ENCODE measurements around the gene IER2.

Gene IER2

DNA sequence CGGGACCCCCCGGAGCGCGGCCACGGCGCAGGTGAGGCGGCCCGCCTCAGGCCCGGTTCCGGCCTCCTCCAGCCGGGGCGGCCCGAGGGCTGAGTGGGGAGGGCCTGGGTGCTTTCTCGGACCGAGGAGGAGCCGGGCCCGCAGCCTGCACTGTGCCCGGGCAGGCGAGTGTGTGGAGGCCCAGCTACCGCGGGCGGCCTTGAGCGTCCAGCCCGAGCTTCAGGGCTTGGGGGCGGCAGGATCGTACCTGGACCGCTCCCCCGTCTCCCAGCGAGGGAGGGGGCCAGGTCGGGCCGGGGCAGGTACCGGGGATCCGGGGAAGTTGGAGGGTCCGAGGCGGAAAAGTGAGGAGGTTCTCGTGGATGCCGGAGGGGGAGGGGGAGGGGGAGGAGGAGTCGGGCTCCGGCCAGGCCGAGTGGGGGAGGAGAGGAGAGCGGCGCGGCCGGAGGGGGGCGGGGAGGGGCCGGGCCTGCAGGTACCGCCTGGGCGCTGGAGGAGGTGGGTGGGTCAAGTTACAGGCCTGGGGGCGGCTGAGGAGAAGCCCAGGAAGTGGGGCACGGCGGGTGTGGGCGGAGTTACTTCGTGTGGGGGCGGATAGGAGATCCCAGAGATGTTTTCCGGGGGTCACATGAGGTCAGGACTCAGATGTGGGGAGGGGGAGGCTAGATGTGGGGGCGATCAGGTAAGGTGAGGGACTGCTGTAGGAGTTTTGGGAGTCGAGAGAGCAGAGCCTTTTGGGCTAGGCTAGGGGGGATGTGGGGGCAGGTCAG, 31.6 kb upstream of the IER2 start:
- no peak for DNase-seq (ENCODE audit: low read depth)

DNA sequence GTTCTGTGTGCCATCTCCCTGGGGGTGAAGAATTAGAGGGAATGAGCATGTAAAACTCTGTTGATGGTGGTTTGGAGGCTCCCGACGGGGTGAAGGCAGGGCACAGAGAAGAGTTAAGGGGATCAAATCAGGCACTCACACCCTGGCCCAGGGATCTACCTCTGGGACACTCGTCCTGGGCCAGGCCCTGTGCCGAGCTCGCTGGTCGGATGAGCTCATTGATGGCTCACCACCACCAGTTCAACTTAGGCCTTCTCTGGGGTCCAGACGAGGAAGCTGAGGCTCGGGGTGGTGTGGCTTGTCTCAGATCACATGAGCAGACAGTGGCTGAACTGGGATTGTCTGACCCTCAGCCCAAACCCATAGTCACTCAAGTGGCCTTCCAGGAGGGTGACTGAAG, 30.6 kb upstream of the IER2 start:
- DNase-seq (ENCODE audit: low read depth), result no peak

DNA sequence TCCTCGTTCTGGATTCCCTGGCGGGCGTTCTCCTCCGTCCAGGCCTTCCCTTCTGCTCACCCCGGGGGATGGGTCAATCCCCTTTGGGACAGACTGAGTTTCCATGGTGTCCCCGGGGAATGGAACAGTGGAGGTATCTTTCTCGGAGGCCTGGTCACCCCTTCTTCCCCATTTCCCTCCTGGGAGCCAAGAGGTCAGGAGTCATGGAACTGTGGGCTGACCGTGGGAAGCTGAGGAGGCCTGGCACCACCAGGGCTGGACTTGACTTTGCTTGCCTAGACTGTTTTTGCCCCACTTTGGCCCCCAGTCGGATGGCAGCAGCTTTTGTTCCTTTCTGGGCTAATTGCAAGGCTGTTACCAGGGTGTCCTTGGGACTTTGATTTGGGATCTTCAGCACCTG, 30.2 kb upstream of the IER2 start:
- no peak for DNase-seq (ENCODE audit: low read depth)

DNA sequence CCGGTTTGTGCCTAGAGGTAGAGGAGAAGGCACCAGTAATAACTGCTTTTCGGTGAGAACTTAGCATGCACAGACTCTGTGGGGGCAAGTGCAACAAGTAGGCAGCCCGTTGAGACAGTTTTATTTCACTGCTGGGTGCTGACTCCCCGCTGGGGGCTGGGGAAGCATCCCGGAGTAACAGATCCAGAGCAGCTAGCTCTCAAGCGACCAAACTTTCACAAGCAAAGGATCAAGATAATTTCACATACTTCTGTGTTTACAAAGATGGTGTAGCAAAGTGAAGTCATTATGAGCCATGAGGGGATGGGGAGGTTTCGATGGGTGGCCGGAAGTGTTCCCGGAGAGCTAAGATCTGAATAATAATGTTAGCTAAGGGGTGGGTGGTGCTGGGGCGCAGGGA, 29.4 kb upstream of the IER2 start:
- no peak for DNase-seq (ENCODE audit: low read depth)

DNA sequence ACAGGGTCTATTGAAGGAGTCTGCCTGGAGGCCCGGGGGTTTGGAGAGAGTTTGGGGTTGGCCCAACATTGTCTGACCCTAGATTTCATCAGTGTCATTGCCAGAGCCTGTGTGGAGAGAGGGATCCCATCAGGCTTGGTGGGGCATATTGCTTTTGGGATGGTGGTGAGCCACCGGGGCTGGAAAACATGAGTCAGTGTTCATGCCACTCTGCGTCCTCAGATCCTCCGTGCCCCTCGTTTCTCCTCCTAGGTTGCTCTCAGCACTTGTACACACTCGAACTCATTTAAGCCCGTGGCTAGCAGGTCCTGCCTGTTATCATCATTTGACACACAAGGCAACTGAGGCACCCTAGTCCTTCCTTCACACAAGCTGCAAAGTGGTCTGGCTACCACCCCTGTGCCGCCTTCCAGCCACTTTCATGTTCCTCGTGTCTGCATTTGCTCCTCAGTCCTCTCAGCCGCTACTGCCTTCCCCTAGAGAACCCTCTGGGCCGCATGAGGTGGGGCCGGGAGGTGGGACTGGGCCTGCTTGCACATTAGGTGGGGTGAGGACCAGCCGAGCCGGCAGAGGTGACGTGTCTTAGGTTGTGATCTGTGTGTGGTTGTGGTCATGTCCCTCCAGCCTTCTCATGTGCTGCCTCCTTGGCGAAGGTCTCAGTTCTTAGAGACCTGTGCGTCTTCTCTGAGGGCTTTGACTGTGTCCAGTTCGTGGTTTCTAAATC, 28.5 kb upstream of the IER2 start:
- DNase-seq (ENCODE audit: low read depth), result no peak

DNA sequence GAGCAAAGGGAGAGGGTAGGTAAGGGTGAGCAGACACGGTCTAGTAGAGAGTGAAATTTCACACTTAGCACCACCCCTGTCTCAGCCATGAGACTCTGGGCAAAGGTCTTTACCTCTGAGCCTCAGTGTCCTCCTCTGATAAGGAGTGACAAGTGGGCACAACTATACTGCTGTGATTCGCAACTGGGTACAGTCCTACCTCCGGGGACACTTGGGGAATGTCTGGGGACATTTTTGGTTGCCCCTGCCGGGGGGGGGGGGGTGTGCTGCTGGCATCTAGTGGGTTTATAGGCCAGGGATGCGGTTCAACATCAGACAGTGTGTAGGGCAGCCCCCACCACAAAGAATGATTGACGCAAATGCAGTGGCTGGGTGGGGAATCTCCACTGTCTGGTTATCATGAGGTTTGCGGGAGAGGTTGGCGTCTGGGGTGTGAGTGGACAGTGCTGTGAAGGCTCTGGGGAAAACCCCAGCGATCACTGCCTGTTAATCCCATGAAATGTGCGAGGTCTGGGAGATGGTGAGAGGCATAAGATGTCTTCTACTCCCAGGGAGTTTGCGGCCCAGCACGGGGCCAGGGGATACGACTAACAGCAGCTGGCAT, 27.8 kb upstream of the IER2 start:
- no peak for DNase-seq (ENCODE audit: low read depth)

DNA sequence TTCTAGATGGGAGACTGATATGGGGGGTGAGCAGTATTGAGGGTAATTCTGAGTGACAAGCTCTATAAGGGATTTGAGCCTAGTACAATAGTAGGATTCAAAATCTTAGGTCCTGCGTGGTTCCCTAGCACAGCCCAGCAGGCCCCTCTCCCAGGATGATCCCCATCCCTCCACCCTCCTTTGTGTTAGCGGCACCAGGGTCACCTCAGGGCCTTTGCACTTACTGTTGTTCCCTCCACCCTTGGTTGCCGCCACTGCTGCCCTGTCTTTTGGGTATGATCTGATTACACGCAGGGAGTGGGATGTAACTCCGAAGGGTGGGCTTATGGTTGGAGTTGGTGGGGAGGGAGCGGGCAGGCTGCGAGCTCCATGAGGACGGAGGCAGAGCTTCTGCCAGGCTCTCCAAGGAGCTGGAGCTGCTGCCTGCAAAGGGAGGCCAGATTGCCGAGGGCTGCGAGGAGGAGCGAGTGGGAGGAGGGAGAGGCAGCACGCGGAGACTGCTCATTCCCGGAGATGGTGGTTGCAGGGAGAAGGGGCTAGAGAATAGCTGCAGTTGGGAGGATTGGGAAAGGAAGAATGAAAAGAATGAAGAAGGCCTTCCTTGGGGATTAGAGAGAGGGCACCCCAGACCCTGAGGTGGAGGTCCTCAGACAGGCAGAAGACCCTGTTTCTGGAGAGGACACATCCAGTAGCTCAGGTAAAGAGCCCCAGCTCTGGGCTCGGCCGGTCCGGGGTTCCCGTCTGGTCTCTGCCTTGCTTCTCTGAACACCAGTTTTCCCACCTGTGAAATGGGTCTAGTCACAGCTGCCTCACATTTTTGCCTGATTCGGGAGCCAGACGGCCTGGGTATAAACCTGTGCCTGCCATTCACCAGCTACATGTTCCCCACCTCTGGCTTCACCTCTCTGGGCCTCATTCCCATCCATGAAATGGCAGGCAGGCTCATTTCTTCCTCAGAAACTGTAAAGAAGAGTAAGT, 26.9 kb upstream of the IER2 start:
- DNase-seq (ENCODE audit: low read depth), result no peak

DNA sequence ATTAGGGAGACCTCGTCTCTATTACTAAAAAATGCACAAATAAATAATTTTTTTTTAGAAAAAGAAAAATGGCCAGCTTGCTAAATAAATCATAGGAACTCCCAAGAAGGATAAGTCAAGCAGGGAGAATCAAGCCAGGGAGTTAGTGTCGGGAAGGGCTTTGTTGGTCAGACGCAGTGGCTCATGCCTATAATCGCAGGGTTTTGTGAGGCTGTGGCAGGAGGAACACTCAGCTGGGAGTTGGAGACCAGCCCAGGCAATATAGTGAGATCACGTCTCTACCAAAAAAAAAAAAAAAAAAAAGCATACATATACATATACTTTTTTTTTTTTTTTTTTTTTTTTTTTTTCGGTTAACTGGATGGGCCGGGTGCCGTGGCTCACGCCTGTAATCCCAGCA, 23.2 kb upstream of the IER2 start:
- DNase-seq (ENCODE audit: low read depth), result no peak

DNA sequence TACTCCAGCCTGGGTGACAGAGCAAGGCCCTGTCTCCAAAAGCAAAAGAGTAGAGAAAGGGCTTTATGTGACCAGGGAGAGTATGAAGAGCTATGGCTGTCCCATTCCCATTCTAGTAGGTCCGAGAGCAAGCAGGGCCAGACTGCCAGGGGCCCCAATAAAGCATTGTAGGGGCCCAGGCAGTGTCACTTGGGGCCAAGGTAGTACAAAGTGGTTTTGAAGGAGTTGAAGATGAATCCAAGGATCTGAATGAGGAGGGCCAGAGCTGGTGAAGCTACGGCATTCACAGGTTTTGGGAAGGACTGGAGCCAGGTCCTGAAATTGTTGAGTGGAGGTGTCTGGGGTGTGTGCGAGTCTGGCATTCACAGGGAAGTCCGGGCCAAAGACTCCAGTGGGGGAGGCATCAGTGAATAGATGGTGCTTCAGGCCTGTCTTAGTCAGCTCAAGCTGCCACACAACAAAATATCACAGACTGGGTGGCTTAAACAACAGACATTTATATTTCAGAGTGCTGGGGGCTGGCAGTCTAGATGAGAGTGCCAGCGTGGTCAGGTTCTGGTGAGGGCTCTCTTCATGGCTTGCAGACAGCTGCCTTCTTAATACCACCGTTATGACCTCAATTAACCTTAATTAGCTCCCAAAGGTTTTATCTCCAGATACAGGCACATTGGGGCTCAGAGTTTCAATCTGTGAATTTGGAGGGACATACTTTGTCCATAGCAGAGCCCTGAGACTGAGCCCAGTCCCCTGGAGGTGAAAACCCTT, 22.2 kb upstream of the IER2 start:
- no peak for DNase-seq (ENCODE audit: low read depth)

DNA sequence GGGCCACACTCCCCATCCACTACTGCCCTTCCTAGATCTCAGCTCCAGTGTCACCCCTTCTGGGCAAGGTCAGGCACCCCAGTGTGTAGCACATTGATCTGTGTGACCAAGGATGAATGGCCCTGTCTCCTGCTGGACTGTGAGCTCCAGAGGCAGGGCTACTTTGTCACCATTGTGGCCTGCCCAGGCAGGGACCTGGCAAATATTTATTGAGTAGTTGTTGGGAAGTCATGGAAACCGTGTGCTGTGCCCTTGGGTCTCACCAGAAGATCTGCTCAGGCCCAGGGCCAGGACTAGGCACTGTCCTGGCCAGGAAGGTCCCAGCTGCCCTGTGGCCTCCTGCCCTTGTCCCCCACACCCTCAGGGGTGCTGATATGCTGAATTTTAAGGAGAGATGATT, 21.6 kb upstream of the IER2 start:
- DNase-seq (ENCODE audit: low read depth), result no peak

DNA sequence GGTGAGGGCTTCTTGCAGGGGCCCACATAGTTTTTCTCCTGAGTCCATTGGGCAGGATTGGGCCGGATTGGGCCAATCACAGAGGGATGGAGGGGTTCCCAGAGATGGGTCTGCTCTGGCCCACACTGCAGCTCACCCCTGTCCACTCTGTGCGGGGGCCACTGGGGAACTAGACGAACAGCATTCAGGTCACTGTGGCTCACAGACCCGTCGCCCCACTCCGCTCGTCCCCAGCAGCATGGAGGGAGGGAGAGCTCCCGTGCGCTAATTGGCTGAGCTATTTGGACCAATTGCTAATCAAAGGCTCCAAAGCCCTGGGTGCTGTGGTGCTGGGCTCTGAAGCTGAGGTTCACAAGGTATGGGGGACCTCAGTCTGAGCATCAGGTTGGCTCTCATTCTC, 20.8 kb upstream of the IER2 start:
- no peak for DNase-seq (ENCODE audit: low read depth)

DNA sequence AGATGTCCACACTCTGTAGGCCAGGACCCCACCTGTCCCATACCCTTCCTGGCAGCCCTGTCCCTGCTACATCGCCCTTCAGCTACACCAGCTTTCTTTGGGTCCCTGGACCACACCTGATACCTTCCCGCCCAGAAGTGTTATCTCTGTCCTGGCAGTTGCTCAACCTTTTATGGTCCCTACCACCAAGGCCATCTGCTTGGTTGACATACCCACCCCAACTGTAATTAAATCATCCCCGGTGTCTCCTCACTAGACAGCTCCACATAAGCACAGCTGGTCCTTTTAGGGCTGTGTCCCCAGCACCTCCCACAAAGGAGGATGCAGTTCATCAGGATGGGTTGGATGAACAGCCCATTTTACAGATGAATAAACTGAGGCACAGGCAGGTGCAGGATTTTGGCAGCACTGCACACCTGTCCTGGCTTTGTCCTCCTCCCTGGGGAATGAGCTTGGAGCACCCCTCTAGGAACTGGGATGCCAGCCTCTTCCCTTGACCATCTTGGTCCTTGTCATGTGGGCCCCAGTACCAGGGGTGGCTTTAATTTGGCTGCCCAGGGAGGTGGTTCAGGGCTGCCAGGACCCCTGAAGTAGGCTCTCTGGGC, 19.2 kb upstream of the IER2 start:
- DNase-seq (ENCODE audit: low read depth), result no peak

DNA sequence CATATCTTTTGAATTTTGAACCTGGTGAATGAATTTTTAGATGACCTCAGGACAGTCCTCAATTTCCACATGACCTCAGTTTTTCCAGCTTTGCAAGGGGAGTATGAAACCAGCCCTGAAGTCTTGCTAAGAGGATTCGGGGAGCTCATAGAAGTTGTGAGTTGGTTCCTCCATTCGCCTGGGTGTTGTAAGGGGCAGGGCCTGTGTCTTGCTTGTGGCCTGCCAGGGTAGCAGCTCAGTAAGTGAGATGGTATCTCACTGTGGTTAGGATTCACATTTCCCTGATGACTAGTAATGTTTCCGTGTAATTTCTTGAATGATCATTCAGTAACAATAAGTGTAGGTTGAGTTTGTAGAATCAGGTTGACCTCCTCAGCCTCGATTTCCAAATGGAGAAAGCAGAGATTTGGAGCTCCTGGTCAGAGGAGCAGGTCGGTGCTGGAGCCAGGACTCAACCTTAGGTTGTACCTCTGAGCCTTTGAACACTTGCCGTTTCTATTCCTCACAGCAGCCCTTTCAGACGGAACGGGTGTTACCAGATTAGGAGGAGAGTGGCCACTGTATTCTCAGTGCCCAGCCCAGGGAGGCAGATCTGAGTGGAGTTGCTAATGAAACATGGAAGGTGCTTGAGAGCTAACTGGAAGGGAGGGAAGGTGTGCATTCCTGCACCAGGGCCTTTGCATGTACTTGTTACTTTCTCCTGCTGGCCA, 17.6 kb upstream of the IER2 start:
- no peak for DNase-seq (ENCODE audit: low read depth)

DNA sequence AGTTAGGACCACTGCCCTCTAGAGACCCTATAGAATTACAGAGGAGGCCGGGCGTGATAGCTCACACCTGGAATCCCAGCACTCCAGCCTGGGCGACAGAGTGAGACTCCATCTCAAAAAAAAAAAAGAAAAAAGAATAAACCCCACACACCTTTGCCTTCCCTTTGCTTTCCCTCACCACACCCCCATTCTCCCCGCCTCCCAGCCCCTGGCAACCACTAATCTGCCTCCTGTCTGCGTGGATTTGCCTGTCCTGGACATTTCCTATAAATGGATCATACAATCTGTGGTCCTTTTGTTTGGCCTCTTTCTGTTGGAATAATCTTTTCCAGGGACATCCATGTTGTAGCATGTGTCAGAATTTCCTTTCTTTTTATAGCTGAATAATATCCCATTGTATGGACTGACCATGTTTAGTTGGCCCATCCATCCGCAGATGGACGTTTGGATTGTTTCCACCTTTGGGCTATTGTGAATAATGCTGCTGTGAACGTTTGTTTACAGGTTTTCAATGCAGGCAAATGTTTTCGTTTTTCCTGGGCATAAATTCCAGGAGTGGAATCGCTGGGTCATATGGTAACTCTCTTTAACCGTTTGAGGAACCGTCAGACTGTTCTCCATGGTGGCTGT, 16.9 kb upstream of the IER2 start:
- no peak for DNase-seq (ENCODE audit: low read depth)

DNA sequence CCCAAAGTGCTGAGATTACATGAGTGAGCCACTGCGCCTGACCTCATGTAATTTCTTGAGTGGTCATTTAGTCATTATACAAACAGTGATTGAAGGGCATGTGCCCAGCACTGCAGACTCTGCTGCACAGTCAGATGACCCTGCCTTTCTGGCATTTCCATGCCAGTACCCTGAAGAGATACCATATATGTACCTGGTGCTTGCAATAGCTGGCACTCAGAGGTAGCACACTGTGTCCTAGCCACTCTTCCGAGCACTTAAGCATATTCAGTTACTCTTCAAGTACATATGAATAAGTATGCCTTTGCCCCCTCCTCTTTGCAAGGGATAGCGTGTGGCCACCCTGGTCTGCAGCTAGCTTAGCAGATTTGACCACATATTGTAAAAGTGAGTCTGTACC, 15.6 kb upstream of the IER2 start:
- DNase-seq (ENCODE audit: low read depth), result no peak

DNA sequence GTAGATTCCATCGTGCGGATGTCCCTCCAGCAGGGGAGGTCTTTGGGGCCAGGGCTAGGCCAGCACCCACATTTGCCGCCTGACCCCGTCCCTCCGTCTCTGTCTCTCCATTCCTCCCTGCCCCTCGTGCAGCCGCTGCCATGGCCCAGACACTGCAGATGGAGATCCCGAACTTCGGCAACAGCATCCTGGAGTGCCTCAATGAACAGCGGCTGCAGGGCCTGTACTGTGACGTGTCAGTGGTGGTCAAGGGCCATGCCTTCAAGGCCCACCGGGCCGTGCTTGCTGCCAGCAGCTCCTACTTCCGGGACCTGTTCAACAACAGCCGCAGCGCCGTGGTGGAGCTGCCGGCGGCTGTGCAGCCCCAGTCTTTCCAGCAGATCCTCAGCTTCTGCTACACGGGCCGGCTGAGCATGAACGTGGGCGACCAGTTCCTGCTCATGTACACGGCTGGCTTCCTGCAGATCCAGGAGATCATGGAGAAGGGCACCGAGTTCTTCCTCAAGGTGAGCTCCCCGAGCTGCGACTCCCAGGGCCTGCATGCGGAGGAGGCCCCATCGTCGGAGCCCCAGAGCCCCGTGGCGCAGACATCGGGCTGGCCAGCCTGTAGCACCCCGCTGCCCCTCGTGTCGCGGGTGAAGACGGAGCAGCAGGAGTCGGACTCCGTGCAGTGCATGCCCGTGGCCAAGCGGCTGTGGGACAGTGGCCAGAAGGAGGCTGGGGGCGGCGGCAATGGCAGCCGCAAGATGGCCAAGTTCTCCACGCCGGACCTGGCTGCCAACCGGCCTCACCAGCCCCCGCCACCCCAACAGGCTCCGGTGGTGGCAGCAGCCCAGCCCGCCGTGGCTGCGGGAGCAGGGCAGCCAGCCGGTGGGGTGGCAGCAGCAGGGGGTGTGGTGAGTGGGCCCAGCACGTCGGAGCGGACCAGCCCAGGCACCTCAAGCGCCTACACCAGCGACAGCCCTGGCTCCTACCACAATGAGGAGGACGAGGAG, 14.8 kb upstream of the IER2 start:
- no peak for DNase-seq (ENCODE audit: low read depth)

DNA sequence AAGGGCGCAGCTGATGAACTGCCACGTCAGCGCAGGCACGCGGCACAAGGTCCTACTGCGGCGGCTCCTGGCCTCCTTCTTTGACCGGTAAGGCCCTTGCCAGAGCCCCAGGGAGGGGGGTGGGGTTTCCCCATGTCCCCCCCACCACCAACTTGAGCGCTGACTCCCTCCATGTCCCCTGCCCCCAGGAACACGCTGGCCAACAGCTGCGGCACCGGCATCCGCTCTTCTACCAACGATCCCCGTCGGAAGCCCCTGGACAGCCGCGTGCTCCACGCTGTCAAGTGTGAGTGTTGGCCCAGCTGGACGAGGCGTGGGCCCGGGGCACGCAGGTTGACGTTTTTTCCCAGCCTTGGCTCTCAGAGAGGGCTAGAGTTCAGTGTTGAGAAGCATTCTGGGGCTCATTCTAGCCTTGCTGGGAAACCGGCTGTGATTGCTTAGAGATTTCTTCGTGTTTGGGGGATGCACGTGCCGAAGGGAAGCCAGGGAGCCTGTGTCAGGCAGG, 12.9 kb upstream of the IER2 start:
- DNase-seq (ENCODE audit: low read depth), result no peak

DNA sequence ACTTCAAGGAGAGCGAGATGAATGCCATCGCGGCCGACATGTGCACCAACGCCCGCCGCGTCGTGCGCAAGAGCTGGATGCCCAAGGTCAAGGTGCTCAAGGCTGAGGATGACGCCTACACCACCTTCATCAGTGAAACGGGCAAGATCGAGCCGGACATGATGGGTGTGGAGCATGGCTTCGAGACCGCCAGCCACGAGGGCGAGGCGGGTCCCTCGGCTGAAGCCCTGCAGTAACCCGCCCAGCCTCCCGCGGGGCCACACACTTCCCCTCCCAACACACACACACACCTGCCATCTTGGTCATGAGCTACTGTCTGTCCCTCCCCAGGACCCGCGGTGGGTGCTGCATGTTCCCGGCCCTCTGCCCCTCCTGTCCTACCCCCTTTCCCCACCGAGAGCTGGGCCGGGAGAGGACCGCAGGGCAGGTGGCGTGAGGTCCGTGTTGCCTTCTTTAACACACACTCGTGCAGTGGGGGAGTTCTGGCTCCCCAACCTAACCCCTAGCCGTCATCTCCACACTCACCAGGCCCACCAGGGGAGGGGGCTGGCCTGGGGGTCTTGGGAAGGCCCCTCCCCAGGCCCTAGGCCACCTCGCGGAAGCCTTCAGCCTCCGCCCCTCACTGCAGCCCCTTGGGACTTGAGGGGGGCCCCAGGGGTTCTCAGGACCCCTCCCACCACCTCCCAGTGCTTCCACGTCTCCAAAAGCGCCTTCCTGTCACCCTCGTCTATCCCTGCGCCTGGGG, 11.9 kb upstream of the IER2 start:
- no peak for DNase-seq (ENCODE audit: low read depth)
